Activated CD4-positive, alpha-beta T cell treated with anti-CD3 and anti-CD28 coated beads for 36 hours (primary cell): ENCODE data around the gene ACTL7A. TPM values are rescaled to one million over a fixed set of nuclear protein-coding genes. Genes with fewer than 3 reads are reported as not detected.

Source experiments
- ATAC-seq: fragments of 200-7000 bp; cut with Tn5 transposase; one replicate; pipeline ENCODE4 v1.10.0; 2021; ENCODE audit warnings: mild to moderate bottlenecking, moderate library complexity
- CTCF ChIA-PET: fragments of 350-600 bp; sonication (Branson Sonifier 250); formaldehyde crosslinking; loops from one replicate; lab custom pipeline; 2021; ENCODE audit warnings: antibody characterized with exemption; lab: Charles Lee
- POLR2A ChIA-PET: fragments of 350-600 bp; sonication (Branson Sonifier 250); formaldehyde crosslinking; loops from one replicate; lab custom pipeline; 2021; ENCODE audit warnings: antibody characterized with exemption, inconsistent platforms; lab: Charles Lee
- DNase-seq: peaks from one replicate; pipeline ENCODE4 v3.0.0-alpha.2; 2020
- H3K27ac Mint-ChIP-seq: one replicate; pipeline ENCODE4 v1.8.0; 2021; ENCODE audit warnings: mixed read lengths
- H3K27me3 Mint-ChIP-seq: one replicate; pipeline ENCODE4 v1.8.0; 2021; ENCODE audit warnings: mixed read lengths
- H3K36me3 Mint-ChIP-seq: one replicate; pipeline ENCODE4 v1.8.0; 2021; ENCODE audit warnings: low read depth, mixed read lengths
- H3K4me1 Mint-ChIP-seq: one replicate; pipeline ENCODE4 v1.8.0; 2021; ENCODE audit warnings: mixed read lengths
- H3K4me3 Mint-ChIP-seq: one replicate; pipeline ENCODE4 v1.8.0; 2021; ENCODE audit warnings: mild to moderate bottlenecking, moderate library complexity, mixed read lengths
- H3K9me3 Mint-ChIP-seq: one replicate; pipeline ENCODE4 v1.8.0; 2021; ENCODE audit warnings: low read depth, mixed read lengths
- intact Hi-C, 2 experiments: fragments of 100-400 bp; cut with DNase I in 1 of 2; cut with micrococcal nuclease in 1 of 2; formaldehyde crosslinking; loops; one replicate each; pipeline versions ENCODE4 v1.14.2 to v1.15.1; 2022 to 2024; cut with DNase I, micrococcal nuclease
- total RNA-seq, 2 experiments: library from RNA; stranded (reverse); gene quantifications; one replicate each; pipeline ENCODE4 v1.2.3, GENCODE V29; 2021

The ACTL7A gene, protein sequence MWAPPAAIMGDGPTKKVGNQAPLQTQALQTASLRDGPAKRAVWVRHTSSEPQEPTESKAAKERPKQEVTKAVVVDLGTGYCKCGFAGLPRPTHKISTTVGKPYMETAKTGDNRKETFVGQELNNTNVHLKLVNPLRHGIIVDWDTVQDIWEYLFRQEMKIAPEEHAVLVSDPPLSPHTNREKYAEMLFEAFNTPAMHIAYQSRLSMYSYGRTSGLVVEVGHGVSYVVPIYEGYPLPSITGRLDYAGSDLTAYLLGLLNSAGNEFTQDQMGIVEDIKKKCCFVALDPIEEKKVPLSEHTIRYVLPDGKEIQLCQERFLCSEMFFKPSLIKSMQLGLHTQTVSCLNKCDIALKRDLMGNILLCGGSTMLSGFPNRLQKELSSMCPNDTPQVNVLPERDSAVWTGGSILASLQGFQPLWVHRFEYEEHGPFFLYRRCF
- not detected for total RNA-seq

DNA sequence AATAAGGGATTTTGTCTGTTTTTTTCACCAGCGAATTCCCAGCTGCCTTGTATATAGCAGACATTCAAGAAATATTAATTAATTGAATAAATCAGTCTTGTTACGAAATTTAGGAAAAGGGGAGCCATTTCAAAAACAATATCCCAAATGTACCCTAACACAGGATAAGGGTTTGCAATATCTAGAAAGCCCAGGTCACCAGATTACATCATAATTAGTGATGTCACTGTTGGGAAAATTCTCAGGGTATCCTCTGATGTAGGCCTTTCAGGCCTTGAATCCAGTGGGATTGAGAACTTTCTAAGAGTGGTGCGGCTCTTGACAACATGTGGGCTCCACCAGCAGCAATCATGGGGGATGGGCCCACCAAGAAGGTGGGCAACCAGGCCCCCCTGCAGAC lies at the start of gene ACTL7A:
TSS of gene ACTL7A (plus strand) at position 270 of the 400 bp plus-strand sequence. CDS start at position 327, 57 bp downstream.
- H3K9me3 Mint-ChIP-seq: no peaks in the 10 kb centered on the region
- H3K4me1 Mint-ChIP-seq: peaks cover 3% of the 10 kb centered on the region
- intact Hi-C loops: no loop called here
- H3K27ac Mint-ChIP-seq: no peak within 1 kb of the TSS
- ChIA-PET CTCF (interaction anchor here (0.6 kb wide), 1 partner anchor 415 kb away, joined by 4 read pairs; no protein-coding TSS in a partner anchor), POLR2A (no interaction called here)
- H3K4me3 Mint-ChIP-seq: no peak within 1 kb of the TSS
- no peak for DNase-seq
- H3K27me3 Mint-ChIP-seq: no peaks in the 10 kb centered on the region
- H3K36me3 Mint-ChIP-seq: peaks cover 3% of the 10 kb centered on the region
- no peak for ATAC-seq

GRCh38 chr9:108812396-108813025 lies 49.6 kb upstream of the ACTL7A start:
- CTCF ChIA-PET: no interaction called here
- Mint-ChIP-seq H3K36me3 (no peaks in the 10 kb centered on the region), H3K4me1 (peaks cover 2% of the 10 kb centered on the region), H3K27ac (no peak overlapping the region), H3K4me3 (no peak overlapping the region), H3K9me3 (no peaks in the 10 kb centered on the region), H3K27me3 (peaks cover 12% of the 10 kb centered on the region)
- intact Hi-C loops: no loop called here
- ATAC-seq (no peak), DNase-seq (no peak)
- POLR2A ChIA-PET: no interaction called here

DNA sequence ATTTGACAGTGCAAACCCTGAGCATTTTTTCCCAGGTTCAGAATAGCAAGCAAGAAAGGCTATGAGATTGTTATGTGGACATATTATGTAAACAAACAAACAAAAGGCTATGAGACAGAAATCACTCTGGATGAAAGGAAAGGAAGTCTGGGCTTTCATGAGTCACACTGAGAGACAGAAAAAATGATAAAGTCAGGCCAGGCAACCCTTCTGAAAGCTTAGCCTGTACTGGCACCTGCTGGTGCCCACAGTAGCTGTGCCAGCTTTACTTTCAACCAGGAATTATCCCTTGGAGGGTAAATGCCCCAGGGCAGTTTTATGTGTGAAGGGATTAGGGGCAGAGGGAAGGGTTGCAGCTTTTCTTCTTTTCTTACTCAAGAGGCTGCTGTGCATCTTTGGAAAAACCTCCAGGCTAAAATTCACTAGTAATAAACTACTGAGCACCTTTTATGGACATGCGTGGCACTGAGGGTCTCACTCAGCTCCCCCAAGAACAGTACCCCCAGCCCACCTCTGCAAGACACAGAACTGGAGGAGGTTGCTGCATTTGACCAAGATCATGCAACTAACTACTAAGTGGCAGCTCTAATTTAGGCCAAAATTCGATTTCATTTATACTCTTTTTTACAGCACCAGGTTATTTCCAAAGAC lies 48.0 kb upstream of the ACTL7A start:
- ChIA-PET POLR2A (no interaction called here), CTCF (no interaction called here)
- ATAC-seq: no peak

DNA sequence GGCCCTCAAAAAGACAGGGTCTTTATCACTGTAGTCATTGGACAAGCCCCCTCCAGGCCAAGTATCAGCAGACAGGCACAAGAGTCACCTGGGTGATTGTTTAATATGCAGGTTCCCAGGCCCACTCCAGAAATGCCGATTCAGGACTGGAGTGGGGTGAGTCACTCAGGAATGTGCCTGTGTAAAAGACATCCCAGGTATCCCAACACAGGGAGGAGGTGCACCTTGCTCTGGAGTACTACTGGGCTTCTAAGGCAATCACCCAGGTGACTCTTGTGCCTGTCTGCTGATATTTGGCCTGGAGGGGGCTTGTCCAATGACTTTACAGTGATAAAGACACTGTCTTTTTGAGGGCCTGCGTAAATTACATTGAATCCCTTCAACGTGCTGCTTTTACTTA lies 46.9 kb upstream of the ACTL7A start:
- intact Hi-C loops: no loop called here
- Mint-ChIP-seq H3K4me1 (peaks cover 2% of the 10 kb centered on the region), H3K9me3 (no peaks in the 10 kb centered on the region), H3K4me3 (no peak overlapping the region), H3K27ac (no peak overlapping the region), H3K36me3 (no peaks in the 10 kb centered on the region), H3K27me3 (peaks cover 13% of the 10 kb centered on the region)
- ChIA-PET POLR2A (no interaction called here), CTCF (no interaction called here)
- DNase-seq: no peak
- ATAC-seq: no peak

More for the DNA sequence above, 48.0 kb upstream of the ACTL7A start:
- Mint-ChIP-seq H3K27ac (no peak overlapping the region), H3K4me1 (peaks cover 2% of the 10 kb centered on the region), H3K27me3 (peaks cover 9% of the 10 kb centered on the region), H3K9me3 (no peaks in the 10 kb centered on the region), H3K36me3 (no peaks in the 10 kb centered on the region), H3K4me3 (no peak overlapping the region)
- intact Hi-C loops: no loop called here
- no peak for DNase-seq

- Mint-ChIP-seq H3K27me3 (peaks cover 13% of the 10 kb centered on the region), H3K9me3 (no peaks in the 10 kb centered on the region), H3K4me3 (no peak overlapping the region), H3K4me1 (peaks cover 2% of the 10 kb centered on the region), H3K36me3 (no peaks in the 10 kb centered on the region), H3K27ac (no peak overlapping the region)
- ChIA-PET POLR2A (no interaction called here), CTCF (no interaction called here)
- intact Hi-C loops: no loop called here
- DNase-seq: no peak
- ATAC-seq: no peak
Measured at GRCh38 chr9:108816037-108816436, 46.0 kb upstream of the ACTL7A start.

DNA sequence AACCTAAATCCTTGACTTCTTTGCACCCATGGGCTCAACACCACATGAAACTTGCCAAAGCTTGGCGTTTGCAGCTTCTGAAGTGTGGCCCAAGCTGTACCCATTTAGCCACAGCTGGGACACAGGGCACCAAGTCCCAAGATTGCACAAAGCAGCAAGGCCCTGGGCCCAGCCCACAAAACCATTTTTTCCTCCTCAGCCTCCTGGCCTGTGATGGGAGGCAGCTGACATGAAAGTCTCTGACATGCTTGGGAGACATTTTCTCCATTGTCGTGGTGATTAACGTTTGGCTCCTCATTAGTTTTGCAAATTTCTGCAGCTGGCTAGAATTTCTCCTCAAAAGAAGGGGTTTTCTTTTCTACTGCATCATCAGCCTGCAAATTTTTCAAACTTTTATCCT lies 38.2 kb upstream of the ACTL7A start:
- Mint-ChIP-seq H3K27ac (no peak overlapping the region), H3K27me3 (peaks cover 19% of the 10 kb centered on the region), H3K36me3 (no peaks in the 10 kb centered on the region), H3K4me1 (no peaks in the 10 kb centered on the region), H3K9me3 (peaks cover 17% of the 10 kb centered on the region), H3K4me3 (no peak overlapping the region)
- ChIA-PET CTCF (interaction anchor here (1.2 kb wide), 1 partner anchor 26 kb away, joined by 4 read pairs; no protein-coding TSS in a partner anchor), POLR2A (no interaction called here)
- DNase-seq (no peak), ATAC-seq (no peak)
- intact Hi-C loops: no loop called here

DNA sequence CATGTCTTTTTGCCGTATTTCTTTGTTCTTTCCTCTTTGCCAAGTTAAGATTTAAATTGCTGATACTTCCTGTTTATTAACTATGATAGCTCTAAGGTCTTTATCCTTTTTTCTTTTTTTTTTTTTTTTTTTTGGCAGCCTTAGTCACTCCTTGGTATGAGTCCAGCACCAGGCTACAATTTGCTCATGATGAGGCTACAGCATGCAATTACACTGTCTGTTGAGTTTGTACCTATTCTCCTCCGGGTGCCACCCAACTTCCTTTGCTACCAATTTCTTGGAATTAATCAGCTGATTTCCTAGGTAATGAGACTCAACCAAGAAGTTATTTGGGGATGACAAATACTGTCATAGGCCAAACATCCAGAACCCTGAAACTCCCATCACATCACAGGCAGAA lies 31.8 kb upstream of the ACTL7A start:
- intact Hi-C loops: no loop called here
- DNase-seq (no peak), ATAC-seq (peak; percentile 57)
- Mint-ChIP-seq H3K9me3 (no peaks in the 10 kb centered on the region), H3K27me3 (peaks cover 12% of the 10 kb centered on the region), H3K4me1 (peaks cover 4% of the 10 kb centered on the region), H3K4me3 (no peak overlapping the region), H3K27ac (no peak overlapping the region), H3K36me3 (no peaks in the 10 kb centered on the region)
- ChIA-PET CTCF (interaction anchor here (1.4 kb wide), 1 partner anchor 124 kb away, joined by 3 read pairs; no protein-coding TSS in a partner anchor), POLR2A (no interaction called here)

GRCh38 chr9:108831496-108832178 lies 30.4 kb upstream of the ACTL7A start:
- Mint-ChIP-seq H3K9me3 (no peaks in the 10 kb centered on the region), H3K27me3 (peaks cover 6% of the 10 kb centered on the region), H3K36me3 (no peaks in the 10 kb centered on the region), H3K27ac (no peak overlapping the region), H3K4me1 (peaks cover 4% of the 10 kb centered on the region), H3K4me3 (no peak overlapping the region)
- intact Hi-C loops: no loop called here
- ATAC-seq (no peak), DNase-seq (no peak)
- CTCF ChIA-PET: interaction anchor here (1.4 kb wide), 1 partner anchor 122 kb away, joined by 3 read pairs; no protein-coding TSS in a partner anchor
- POLR2A ChIA-PET: no interaction called here

DNA sequence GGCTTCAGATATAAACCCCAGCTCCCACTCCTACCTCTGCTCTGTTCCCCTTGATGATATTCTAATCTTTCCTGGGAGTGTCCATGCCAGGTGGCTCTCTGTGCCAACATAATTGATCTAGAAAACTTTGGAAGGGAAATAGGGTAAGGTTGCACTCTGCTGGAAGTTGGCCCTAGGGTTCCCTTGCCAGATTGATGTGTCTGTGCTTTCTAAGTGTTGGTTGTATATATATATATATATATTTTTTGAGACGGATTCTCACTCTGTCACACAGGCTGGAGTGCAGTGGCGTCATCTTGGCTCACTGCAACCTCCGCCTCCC lies 29.9 kb upstream of the ACTL7A start:
- Mint-ChIP-seq H3K4me1 (peaks cover 4% of the 10 kb centered on the region), H3K27me3 (peaks cover 6% of the 10 kb centered on the region), H3K9me3 (no peaks in the 10 kb centered on the region), H3K4me3 (no peak overlapping the region), H3K27ac (no peak overlapping the region), H3K36me3 (no peaks in the 10 kb centered on the region)
- intact Hi-C loops: no loop called here
- CTCF ChIA-PET: no interaction called here
- DNase-seq (no peak), ATAC-seq (no peak)
- POLR2A ChIA-PET: no interaction called here

- CTCF ChIA-PET: no interaction called here
- POLR2A ChIA-PET: no interaction called here
Measured at GRCh38 chr9:108834959-108835665, 27.0 kb upstream of the ACTL7A start.

DNA sequence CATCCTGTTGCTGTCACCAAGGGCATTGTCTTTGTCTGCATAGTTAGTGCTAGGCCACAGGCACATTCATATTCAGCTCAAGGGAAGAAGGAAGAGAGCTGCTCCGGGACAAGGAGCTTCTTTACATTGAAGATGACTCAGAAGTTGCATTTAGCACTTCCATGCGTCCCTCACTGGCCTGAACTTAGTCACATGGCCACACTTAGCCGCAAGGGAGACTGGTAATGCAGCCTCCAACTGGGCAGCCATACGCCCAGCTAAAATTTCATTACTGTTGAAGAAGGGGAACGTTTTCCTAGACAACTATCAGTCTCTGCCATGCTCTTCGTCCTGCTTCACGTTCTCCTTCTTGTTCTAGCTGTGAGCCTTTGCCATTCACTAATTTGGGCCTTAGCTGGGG lies 26.2 kb upstream of the ACTL7A start:
- Mint-ChIP-seq H3K4me3 (no peak overlapping the region), H3K9me3 (no peaks in the 10 kb centered on the region), H3K36me3 (no peaks in the 10 kb centered on the region), H3K4me1 (no peaks in the 10 kb centered on the region), H3K27ac (no peak overlapping the region), H3K27me3 (no peaks in the 10 kb centered on the region)
- no peak for DNase-seq
- ChIA-PET CTCF (interaction anchor here (0.5 kb wide), 1 partner anchor 280 kb away, joined by 3 read pairs; no protein-coding TSS in a partner anchor), POLR2A (no interaction called here)
- intact Hi-C loops: no loop called here
- ATAC-seq: no peak

More at GRCh38 chr9:108834959-108835665, 27.0 kb upstream of the ACTL7A start:
- no peak overlapping the region for H3K27ac Mint-ChIP-seq
- no peaks in the 10 kb centered on the region for H3K36me3 Mint-ChIP-seq
- intact Hi-C loops: no loop called here
- no peaks in the 10 kb centered on the region for H3K27me3 Mint-ChIP-seq
- peaks cover 4% of the 10 kb centered on the region for H3K4me1 Mint-ChIP-seq
- DNase-seq: no peak
- H3K9me3 Mint-ChIP-seq: no peaks in the 10 kb centered on the region
- no peak overlapping the region for H3K4me3 Mint-ChIP-seq
- ATAC-seq: no peak
